ENCODE data around the gene NEK4. TPM values are rescaled to one million over a fixed set of nuclear protein-coding genes. Genes with fewer than 3 reads are reported as not detected.

NEK4 gene
- total and polyA plus RNA-seq, 2 of the 13 experiments (the other 11 are each of a cell fraction or from before 2014, with no cell fraction given) = 16.5 to 38.0 TPM

DNA sequence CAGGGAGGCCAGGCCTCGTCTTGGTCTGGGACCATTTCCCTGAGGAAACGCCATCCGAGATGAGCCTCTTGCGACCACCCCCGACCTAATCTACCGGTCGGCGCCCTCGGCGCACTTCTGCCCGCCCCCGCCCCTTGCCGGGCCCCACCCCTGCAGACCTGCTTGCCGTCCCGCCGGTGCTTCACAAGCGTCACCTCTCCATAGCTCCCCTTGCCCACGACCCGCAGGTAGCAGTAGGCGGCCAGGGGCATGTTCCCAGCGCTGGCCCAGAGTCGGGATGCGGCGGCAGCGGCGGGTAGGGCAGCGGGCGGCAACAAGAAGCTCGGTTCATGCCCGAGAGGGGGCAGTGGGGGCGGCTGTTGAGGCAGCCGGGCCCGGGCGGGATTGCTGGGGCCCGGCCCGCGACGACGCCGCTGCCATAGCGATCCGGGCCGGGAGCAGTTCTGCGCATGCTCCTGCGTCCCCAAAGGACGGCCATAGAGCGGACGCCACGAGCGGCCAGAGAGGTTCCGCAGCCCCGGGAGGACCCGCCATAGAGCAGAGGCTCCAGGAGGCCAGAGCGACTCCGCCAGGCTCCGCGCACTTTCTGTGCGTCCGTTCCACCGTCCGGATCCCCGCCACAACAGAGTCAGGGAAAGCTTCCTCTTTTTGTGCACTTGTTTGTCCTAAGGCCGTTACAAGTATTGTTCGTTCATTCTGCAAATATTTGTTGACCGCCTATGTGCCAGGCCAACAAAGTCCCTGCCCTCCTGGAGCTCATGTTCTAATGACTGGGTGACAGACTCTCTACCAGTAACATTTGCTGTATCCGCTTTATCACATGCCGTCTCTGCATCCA, at the start of gene NEK4 (continued):
- TF ChIP-seq ZSCAN30 (CRISPR knock-in tag; IDR thresholded peaks at IDR 0.05) (no peak), THRA (CRISPR knock-in tag; IDR thresholded peaks at IDR 0.05; ENCODE audit: borderline replicate concordance) (no peak; the same call in 1 of the 2 replicates), HMG20B (CRISPR knock-in tag; conservative IDR thresholded peaks at IDR 0.05) (no peak), PHF8 (CRISPR knock-in tag; IDR thresholded peaks at IDR 0.05) (peak; percentile 81), NR2F1 (CRISPR knock-in tag; IDR thresholded peaks at IDR 0.05) (no peak), CBFB (CRISPR knock-in tag; IDR thresholded peaks at IDR 0.05) (peak; percentile 88), BCLAF1 (IDR thresholded peaks at IDR 0.05) (no peak), NBN (conservative IDR thresholded peaks at IDR 0.05) (no peak), ZKSCAN8 (CRISPR knock-in tag; IDR thresholded peaks at IDR 0.05; ENCODE audit: borderline replicate concordance) (peak; percentile 24; the same call in 1 of the 2 replicates), ATF7 (IDR thresholded peaks at IDR 0.05) (no peak), ATF7 (CRISPR knock-in tag; IDR thresholded peaks at IDR 0.05) (no peak), SIN3A (IDR thresholded peaks at IDR 0.05; ENCODE audit: borderline replicate concordance, low read depth, low read length) (peak; percentile 42; the same call in 1 of the 2 replicates), FLYWCH1 (CRISPR knock-in tag; IDR thresholded peaks at IDR 0.05) (no peak), NFIB (CRISPR knock-in tag; IDR thresholded peaks at IDR 0.05; ENCODE audit: borderline replicate concordance) (no peak), SAFB2 (CRISPR knock-in tag; IDR thresholded peaks at IDR 0.05; ENCODE audit: borderline replicate concordance, low read depth) (peak; percentile 54; the same call in 1 of the 2 replicates), ZNF670 (CRISPR knock-in tag; IDR thresholded peaks at IDR 0.05; ENCODE audit: borderline replicate concordance) (peak; percentile 86; the same call in 1 of the 2 replicates), HMG20A (CRISPR knock-in tag; IDR thresholded peaks at IDR 0.05; ENCODE audit: borderline replicate concordance) (no peak), SRY (CRISPR knock-in tag; IDR thresholded peaks at IDR 0.05) (peak; percentile 61; the same call in 1 of the 2 replicates), NONO (IDR thresholded peaks at IDR 0.05) (no peak), NONO (CRISPR knock-in tag; conservative IDR thresholded peaks at IDR 0.05) (peak; percentile 83), ZNF850 (CRISPR knock-in tag; conservative IDR thresholded peaks at IDR 0.05) (peak; percentile 90)
- TF ChIP-seq, protein P1, sequence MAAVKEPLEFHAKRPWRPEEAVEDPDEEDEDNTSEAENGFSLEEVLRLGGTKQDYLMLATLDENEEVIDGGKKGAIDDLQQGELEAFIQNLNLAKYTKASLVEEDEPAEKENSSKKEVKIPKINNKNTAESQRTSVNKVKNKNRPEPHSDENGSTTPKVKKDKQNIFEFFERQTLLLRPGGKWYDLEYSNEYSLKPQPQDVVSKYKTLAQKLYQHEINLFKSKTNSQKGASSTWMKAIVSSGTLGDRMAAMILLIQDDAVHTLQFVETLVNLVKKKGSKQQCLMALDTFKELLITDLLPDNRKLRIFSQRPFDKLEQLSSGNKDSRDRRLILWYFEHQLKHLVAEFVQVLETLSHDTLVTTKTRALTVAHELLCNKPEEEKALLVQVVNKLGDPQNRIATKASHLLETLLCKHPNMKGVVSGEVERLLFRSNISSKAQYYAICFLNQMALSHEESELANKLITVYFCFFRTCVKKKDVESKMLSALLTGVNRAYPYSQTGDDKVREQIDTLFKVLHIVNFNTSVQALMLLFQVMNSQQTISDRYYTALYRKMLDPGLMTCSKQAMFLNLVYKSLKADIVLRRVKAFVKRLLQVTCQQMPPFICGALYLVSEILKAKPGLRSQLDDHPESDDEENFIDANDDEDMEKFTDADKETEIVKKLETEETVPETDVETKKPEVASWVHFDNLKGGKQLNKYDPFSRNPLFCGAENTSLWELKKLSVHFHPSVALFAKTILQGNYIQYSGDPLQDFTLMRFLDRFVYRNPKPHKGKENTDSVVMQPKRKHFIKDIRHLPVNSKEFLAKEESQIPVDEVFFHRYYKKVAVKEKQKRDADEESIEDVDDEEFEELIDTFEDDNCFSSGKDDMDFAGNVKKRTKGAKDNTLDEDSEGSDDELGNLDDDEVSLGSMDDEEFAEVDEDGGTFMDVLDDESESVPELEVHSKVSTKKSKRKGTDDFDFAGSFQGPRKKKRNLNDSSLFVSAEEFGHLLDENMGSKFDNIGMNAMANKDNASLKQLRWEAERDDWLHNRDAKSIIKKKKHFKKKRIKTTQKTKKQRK (IDR thresholded peaks at IDR 0.05; ENCODE audit: low read length) = no peak
- TF ChIP-seq, protein P2, sequence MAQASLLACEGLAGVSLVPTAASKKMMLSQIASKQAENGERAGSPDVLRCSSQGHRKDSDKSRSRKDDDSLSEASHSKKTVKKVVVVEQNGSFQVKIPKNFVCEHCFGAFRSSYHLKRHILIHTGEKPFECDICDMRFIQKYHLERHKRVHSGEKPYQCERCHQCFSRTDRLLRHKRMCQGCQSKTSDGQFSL (CRISPR knock-in tag; IDR thresholded peaks at IDR 0.05) = no peak

Data from HepG2 (cell line).